Gastroesophageal sphincter (tissue), 3 donors: ENCODE measurements around the gene HDAC2.

ENCODE experiments used
- CTCF ChIP-seq, 4 experiments: fragments of 200-600 bp in 2 of 4; fragments of 450-650 bp in 2 of 4; sonication (generic) in 1 of 4; IDR thresholded peaks; one replicate each; pipeline ENCODE4 v1.5.1; 2017 to 2019; ENCODE audit warnings: antibody characterized with exemption in 4 of 4, mild to moderate bottlenecking in 2 of 4, moderate library complexity in 2 of 4
- POLR2AphosphoS5 ChIP-seq: sonication (generic); formaldehyde crosslinking; IDR thresholded peaks from one replicate; pipeline ENCODE4 v1.6.1; 2017; ENCODE audit warnings: antibody characterized with exemption

- no peak for TF ChIP-seq POLR2AphosphoS5
- TF ChIP-seq CTCF (IDR thresholded peaks at IDR 0.05) = no peak
Observed at GRCh38 chr6:114010540-114010939, 39.6 kb upstream of the HDAC2 start.
